ENCODE results near the gene CLEC7A.

CLEC7A gene

GRCh38 chr12:10159280-10159679 is 29.3 kb upstream of the CLEC7A start:
- Histone ChIP-seq H3K36me3 (ENCODE audit: insufficient read depth) (no peaks in the 10 kb centered on the region), H4K20me1 (ENCODE audit: insufficient read depth) (no peaks in the 10 kb centered on the region), H3K79me2 (ENCODE audit: insufficient read depth, low read depth) (no peaks in the 10 kb centered on the region), H3K4me1 (ENCODE audit: low read depth, poor library complexity, severe bottlenecking) (no peaks in the 10 kb centered on the region), H2AFZ (ENCODE audit: low read depth) (no peak overlapping the region), H3K27me3 (ENCODE audit: insufficient read depth, low read depth) (no peaks in the 10 kb centered on the region), H3K27ac (no peak overlapping the region), H3K9ac (no peak overlapping the region), H3K4me2 (no peak overlapping the region), H3K4me3 (IDR thresholded peaks at IDR 0.05; ENCODE audit: insufficient read depth, low read depth, low read length) (no peak overlapping the region)
- TF ChIP-seq, protein P1, sequence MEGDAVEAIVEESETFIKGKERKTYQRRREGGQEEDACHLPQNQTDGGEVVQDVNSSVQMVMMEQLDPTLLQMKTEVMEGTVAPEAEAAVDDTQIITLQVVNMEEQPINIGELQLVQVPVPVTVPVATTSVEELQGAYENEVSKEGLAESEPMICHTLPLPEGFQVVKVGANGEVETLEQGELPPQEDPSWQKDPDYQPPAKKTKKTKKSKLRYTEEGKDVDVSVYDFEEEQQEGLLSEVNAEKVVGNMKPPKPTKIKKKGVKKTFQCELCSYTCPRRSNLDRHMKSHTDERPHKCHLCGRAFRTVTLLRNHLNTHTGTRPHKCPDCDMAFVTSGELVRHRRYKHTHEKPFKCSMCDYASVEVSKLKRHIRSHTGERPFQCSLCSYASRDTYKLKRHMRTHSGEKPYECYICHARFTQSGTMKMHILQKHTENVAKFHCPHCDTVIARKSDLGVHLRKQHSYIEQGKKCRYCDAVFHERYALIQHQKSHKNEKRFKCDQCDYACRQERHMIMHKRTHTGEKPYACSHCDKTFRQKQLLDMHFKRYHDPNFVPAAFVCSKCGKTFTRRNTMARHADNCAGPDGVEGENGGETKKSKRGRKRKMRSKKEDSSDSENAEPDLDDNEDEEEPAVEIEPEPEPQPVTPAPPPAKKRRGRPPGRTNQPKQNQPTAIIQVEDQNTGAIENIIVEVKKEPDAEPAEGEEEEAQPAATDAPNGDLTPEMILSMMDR (conservative IDR thresholded peaks at IDR 0.05; ENCODE audit: low read depth, low read length): no peak

- no peaks in the 10 kb centered on the region for H3K36me3 ChIP-seq (ENCODE audit: insufficient read depth)
- H3K4me3 ChIP-seq (IDR thresholded peaks at IDR 0.05; ENCODE audit: insufficient read depth, low read depth, low read length): no peak overlapping the region
- no peaks in the 10 kb centered on the region for H4K20me1 ChIP-seq (ENCODE audit: insufficient read depth)
- H3K27ac ChIP-seq: no peak overlapping the region
- H3K79me2 ChIP-seq (ENCODE audit: insufficient read depth, low read depth): no peaks in the 10 kb centered on the region
- no peak overlapping the region for H2AFZ ChIP-seq (ENCODE audit: low read depth)
- no peaks in the 10 kb centered on the region for H3K27me3 ChIP-seq (ENCODE audit: insufficient read depth, low read depth)
- no peaks in the 10 kb centered on the region for H3K4me1 ChIP-seq (ENCODE audit: low read depth, poor library complexity, severe bottlenecking)
- H3K9ac ChIP-seq: no peak overlapping the region
- no peak overlapping the region for H3K4me2 ChIP-seq
- TF ChIP-seq, protein P1 (conservative IDR thresholded peaks at IDR 0.05; ENCODE audit: low read depth, low read length): no peak
Observed at GRCh38 chr12:10158406-10158805, 28.4 kb upstream of the CLEC7A start.

- Histone ChIP-seq H3K4me2 (no peak overlapping the region), H3K27me3 (ENCODE audit: insufficient read depth, low read depth) (no peaks in the 10 kb centered on the region), H3K9ac (no peak overlapping the region), H3K4me3 (IDR thresholded peaks at IDR 0.05; ENCODE audit: insufficient read depth, low read depth, low read length) (no peak overlapping the region), H3K36me3 (ENCODE audit: insufficient read depth) (no peaks in the 10 kb centered on the region), H3K79me2 (ENCODE audit: insufficient read depth, low read depth) (no peaks in the 10 kb centered on the region), H2AFZ (ENCODE audit: low read depth) (no peak overlapping the region), H3K4me1 (ENCODE audit: low read depth, poor library complexity, severe bottlenecking) (peaks cover 4% of the 10 kb centered on the region), H4K20me1 (ENCODE audit: insufficient read depth) (no peaks in the 10 kb centered on the region), H3K27ac (no peak overlapping the region)
- TF ChIP-seq, protein P1 (conservative IDR thresholded peaks at IDR 0.05; ENCODE audit: low read depth, low read length): no peak
Observed at GRCh38 chr12:10155966-10156365, 26.0 kb upstream of the CLEC7A start.

DNA sequence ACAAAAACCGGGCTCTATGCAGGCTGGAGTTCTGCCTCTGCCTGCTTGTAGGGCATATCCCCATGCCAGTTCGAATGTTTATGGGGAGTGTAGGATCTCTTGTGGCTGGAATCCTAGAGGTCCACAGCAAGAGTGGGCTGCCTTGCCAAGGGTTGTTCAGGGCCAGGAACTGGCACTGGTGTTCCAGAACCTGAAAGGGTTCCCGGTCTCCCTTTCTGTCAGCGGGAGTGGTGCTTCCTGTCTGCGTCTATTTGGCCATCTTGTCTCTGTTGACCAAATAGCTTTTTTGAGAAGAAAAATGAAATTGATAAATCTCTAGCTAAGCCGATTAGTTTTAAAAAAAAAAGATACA is 24.1 kb upstream of the CLEC7A start:
- Histone ChIP-seq H4K20me1 (ENCODE audit: insufficient read depth) (no peaks in the 10 kb centered on the region), H2AFZ (ENCODE audit: low read depth) (peak overlapping the region; percentile 83), H3K27me3 (ENCODE audit: insufficient read depth, low read depth) (no peaks in the 10 kb centered on the region), H3K27ac (no peak overlapping the region), H3K4me2 (peak overlapping the region; percentile 84), H3K4me1 (ENCODE audit: low read depth, poor library complexity, severe bottlenecking) (peaks cover 4% of the 10 kb centered on the region), H3K9ac (no peak overlapping the region), H3K4me3 (IDR thresholded peaks at IDR 0.05; ENCODE audit: insufficient read depth, low read depth, low read length) (no peak overlapping the region), H3K36me3 (ENCODE audit: insufficient read depth) (no peaks in the 10 kb centered on the region), H3K79me2 (ENCODE audit: insufficient read depth, low read depth) (no peaks in the 10 kb centered on the region)
- TF ChIP-seq, protein P1 (conservative IDR thresholded peaks at IDR 0.05; ENCODE audit: low read depth, low read length): no peak

Data from KMS-11 (cell line).